Renal cortical epithelial cell (primary cell): ENCODE measurements around the gene ENKD1. TPM values are rescaled to one million over a fixed set of nuclear protein-coding genes. Genes with fewer than 3 reads are reported as not detected.
"Not testable (repeated sequence)": the region's sequence is repeated elsewhere in the genome, so short reads cannot be mapped to it uniquely, and the experiment has no call there.

Experiments
- DNase-seq: peaks from one replicate; pipeline ENCODE4 v3.0.0-alpha.2; 2011; ENCODE audit warnings: low read depth
- total RNA-seq: library from RNA; depleted of rRNA; stranded (reverse); fragments of >200 nt; gene quantifications from 2 replicates; pipeline ENCODE4 v1.2.3, GENCODE V29; 2014

The ENKD1 gene
- 14.6 and 22.8 TPM in 2 replicates for total RNA-seq

GRCh38 chr16:67666559-67667452, at the start of gene ENKD1, which contains the start of gene C16orf86:
ENKD1 (minus strand) TSS chr16:67666750; CDS start chr16:67666442, 308 bp downstream.
C16orf86 (plus strand) TSS chr16:67666814; CDS start chr16:67666971, 157 bp downstream.
- DNase-seq, result peak; percentile 46

DNA sequence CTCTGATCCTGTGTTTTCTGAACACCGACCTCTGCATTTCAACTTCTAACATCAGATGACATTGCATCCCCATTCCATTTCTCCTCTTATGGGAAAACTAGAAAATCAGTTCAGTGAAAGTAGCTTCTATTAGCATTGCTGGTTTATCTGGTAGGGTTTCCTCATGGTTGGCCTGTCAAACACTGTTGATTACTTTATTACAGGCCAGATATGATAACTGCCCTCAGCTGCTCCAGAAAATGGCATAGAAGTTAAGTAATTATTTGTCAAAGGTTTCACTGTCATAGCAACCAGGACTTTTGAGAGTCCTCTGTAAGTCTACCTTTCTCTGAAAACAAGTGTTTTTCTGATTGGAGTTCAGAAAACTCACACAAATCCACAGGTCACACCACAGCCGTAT, 49.5 kb upstream of the ENKD1 start:
- no peak for DNase-seq

DNA sequence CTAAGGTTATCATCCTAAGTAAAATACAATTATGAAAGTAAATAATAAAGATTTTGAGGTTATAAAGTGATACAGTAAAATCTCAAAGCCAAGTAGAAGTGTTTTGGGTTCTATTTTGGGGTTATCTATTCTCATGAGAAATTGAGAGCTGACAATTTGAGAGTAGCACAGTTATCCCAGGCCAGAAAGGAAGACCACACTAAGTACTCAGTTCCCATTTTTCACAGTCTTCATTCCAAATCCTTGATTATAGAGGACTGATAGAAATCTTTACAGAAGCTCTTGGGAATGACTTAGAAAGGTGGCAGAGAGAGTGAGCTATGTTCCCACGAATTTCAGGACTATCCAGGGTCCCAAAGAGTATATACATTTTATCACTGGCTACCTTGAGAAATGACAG, 48.0 kb upstream of the ENKD1 start:
- DNase-seq, result no peak

- DNase-seq, result no peak
These were observed 47.2 kb upstream of the ENKD1 start for GRCh38 chr16:67713647-67714273.

GRCh38 chr16:67710607-67711006, 44.1 kb upstream of the ENKD1 start:
- DNase-seq, result no peak

DNA sequence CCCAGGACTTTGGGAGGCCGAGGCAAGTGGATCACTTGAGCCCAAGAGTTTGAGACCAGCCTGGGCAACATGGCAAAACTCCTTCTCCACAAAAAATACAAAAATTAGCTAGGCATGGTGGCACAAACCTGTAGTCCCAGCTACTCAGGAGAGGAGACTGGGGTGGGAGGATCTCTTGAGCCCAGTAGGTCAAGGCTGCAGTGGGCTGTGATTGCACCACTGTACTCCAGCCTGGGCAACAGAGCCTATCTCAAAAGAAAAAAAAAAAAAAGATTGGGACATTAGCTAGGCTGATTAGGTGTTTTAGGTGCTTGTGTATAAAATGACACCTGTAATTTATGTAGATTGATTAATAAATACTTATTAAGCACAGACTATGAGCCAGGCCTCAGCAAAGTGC, 42.5 kb upstream of the ENKD1 start:
- DNase-seq, result no peak

DNA sequence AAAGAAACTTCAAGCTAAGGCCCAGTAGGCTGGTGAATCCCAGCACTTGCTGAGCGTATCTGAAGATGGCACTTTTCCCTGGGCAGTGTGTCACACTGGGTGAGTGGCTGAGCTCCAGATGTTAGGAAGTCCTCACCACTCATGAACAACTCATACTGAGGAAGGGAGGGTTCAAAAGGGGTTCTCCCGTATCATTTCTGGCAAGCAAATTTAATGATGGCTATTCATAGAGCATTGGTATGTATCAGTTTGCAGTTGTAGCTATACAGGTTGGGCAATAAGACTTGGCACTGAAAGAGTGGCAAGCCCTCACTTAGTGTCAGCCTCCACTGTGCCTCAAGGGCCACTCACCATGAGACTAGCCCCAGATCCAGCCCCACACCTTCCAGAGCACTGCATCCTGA, 41.8 kb upstream of the ENKD1 start:
- DNase-seq, result no peak

- no peak for DNase-seq
These were observed 41.2 kb upstream of the ENKD1 start for GRCh38 chr16:67707790-67708189.

- no peak for DNase-seq
These were observed 40.7 kb upstream of the ENKD1 start for GRCh38 chr16:67707210-67707609.

DNA sequence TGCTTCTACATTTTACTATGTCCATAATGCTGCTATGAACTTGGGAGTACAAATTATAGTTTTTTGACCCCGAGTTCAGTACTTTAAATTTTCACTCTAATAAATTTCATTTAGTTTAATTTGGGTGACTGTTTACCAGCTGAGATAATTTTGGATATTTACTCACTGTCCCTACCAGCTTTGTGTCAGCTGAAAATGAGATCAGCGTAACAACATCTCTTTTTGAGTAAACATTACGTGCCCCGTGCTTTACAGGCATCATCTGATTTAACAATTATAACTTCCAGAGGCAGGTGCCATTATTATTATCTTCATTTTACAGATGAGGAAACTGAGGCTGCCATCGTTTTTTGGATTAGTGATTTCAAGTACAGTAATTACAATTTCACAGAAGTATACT, 37.6 kb upstream of the ENKD1 start:
- DNase-seq, result no peak

GRCh38 chr16:67703626-67704025, 37.1 kb upstream of the ENKD1 start:
- DNase-seq, result no peak

DNA sequence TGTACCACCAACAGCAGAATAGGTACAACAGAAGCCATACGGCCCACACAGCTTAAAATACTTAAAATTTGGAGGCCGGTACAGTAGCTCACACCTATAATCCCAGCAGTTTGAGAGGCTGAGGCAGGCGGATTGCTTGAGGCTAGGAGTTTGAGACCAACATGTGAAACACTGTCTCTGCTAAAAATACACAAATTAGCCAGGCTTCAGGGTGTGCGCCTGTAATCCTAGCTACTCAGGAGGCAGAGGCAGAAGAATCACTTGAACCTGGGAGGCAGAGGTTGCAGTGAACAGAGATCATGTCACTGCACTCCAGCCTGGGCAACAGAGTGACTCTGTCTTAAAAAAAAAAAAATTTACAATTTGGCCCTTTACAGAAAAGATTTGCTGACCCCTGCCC, 35.6 kb upstream of the ENKD1 start:
- no peak for DNase-seq

GRCh38 chr16:67701420-67701819, 34.9 kb upstream of the ENKD1 start:
- DNase-seq, result no peak

DNA sequence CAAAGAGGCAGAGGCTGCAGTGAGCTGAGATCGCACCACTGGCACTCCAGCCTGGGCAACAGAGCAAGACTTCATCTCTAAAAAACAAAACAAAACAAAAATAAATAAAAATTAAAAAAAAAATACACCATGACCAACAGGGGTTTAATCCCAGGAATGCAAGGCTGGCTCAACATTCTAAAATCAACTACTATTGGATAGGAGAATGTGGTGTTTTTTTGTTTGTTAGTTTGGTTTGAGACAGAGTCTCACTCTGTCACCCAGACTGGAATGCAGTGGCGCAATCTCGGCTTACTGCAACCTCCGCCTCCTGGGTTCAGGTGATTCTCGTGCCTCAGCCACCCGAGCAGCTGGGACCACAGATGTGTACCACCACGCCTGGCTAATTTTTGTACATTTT, 32.7 kb upstream of the ENKD1 start:
- no peak for DNase-seq

GRCh38 chr16:67697422-67698185, 31.1 kb upstream of the ENKD1 start:
- no peak for DNase-seq

GRCh38 chr16:67694611-67695010, 28.1 kb upstream of the ENKD1 start:
- no peak for DNase-seq

GRCh38 chr16:67693517-67694285, 27.2 kb upstream of the ENKD1 start:
- not testable (repeated sequence) for DNase-seq

DNA sequence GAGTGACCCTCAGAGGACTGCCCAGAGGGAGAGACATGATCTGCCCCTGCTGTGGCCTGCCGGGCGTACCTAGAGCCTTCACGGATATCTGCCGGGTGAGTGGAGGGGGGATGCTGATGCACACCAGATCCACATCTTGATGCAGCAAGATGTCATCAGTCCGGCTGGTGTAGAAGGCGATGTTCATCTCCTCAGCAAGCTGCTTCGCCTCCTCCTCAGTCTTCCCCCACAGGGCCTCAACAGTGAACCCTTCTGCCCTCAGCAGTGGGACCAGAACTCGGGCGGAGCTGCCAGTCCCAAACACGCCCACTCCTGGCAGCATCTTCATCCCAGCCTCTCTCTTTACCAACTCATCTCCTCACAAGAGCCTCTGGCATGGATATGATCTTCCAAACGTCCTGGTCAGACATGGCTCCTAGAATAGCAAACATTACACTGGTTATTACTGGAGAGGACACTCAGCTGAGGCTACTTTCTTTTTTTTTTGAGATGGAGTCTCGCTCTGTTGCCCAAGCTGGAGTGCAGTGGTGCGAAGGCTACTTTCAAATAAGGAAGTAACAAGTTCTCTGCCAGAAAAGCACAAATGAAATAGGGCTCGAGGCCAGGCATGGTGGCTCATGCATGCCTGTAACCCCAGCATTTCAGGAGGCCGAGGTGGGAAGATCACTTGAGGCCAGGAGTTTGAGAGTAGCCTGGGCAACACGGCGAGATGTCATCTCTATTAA, 19.0 kb upstream of the ENKD1 start:
- DNase-seq, result peak; percentile 24

- DNase-seq, result no peak
These were observed 17.2 kb upstream of the ENKD1 start for GRCh38 chr16:67683767-67684166.

DNA sequence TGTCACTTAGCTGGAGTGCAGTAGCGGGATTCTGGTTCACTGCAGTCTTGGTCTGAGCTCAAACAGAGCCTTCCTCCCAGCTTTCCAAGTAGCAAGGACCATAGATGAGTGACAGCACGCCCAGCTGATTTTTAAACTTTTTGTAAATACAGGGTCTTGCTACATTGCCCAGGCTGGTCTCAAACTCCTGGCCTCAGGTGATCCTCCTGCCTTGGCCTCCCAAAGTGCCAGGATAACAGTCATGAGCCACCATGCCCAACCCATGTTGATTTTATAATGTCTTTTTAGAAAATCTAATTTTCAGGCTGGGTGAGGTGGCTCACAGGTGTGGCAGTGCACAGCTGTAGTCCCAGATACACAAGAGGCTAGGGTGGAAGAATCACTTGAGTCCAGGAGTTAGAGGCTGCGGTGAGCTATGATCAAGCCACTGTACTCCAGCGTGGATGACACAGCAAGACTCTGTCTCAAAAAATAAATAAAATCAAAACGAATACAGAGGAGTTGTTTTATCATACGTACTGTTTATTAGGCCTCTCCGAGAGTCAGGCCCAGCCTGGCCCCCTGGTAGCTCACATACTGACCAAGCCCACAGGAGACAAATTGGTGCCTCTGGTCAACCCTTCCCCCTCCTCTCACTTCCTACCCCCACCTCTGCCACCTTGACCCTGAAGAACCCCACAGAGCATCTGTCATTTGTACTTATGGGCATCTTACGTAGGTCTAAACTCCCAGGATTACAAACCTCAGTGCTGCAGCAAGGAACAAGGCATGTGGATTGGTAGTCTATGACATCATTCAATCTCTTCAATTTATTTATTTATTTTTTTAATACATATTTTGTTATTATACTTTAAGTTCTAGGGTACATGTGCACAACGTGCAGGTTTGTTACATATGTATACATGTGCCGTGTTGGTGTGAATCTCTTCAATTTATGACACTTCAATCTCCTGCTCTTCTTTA, 13.7 kb upstream of the ENKD1 start:
- no peak for DNase-seq
